Ishikawa (cell line): ENCODE results near the gene GAK.

Source experiments
- CEBPB ChIP-seq: IDR thresholded peaks from 2 replicates; pipeline ENCODE4 v1.6.1; 2012
- CREB1 ChIP-seq: IDR thresholded peaks from 2 replicates; pipeline ENCODE4 v1.6.1; 2012; ENCODE audit warnings: low read depth
- EGR1 ChIP-seq: IDR thresholded peaks from 2 replicates; pipeline ENCODE4 v1.6.1; 2012
- EP300 ChIP-seq: IDR thresholded peaks from 2 replicates; pipeline ENCODE4 v1.6.1; 2012; ENCODE audit warnings: borderline replicate concordance
- FOXM1 ChIP-seq: IDR thresholded peaks from 2 replicates; pipeline ENCODE4 v1.6.1; 2012; ENCODE audit warnings: low read depth, borderline replicate concordance
- MAX ChIP-seq: IDR thresholded peaks from 2 replicates; pipeline ENCODE4 v1.6.1; 2012
- NFIC ChIP-seq: IDR thresholded peaks from 2 replicates; pipeline ENCODE4 v1.6.1; 2012
- RAD21 ChIP-seq: IDR thresholded peaks from 2 replicates; pipeline ENCODE4 v1.6.1; 2012; ENCODE audit warnings: low read depth
- REST ChIP-seq: IDR thresholded peaks from 2 replicates; pipeline ENCODE4 v1.6.1; 2012; ENCODE audit warnings: low read depth, mild to moderate bottlenecking
- TAF1 ChIP-seq: IDR thresholded peaks from 2 replicates; pipeline ENCODE4 v1.6.1; 2012; ENCODE audit warnings: low read depth, mild to moderate bottlenecking
- TCF12 ChIP-seq: IDR thresholded peaks from 2 replicates; pipeline ENCODE4 v1.6.1; 2012; ENCODE audit warnings: low read depth
- TEAD4 ChIP-seq: IDR thresholded peaks from 2 replicates; pipeline ENCODE4 v1.6.1; 2012
- USF1 ChIP-seq: IDR thresholded peaks from 2 replicates; pipeline ENCODE4 v1.6.1; 2012
- YY1 ChIP-seq: IDR thresholded peaks from 2 replicates; pipeline ENCODE4 v1.6.1; 2012; ENCODE audit warnings: low read depth
- ZBTB7A ChIP-seq: IDR thresholded peaks from 2 replicates; pipeline ENCODE4 v1.6.1; 2012; ENCODE audit warnings: low read depth

The GAK gene

GRCh38 chr4:913280-913618, 18.9 kb downstream of the GAK start:
- TF ChIP-seq RAD21 (no peak), CREB1 (no peak), EP300 (no peak), EGR1 (no peak), REST (no peak)

GRCh38 chr4:912548-913279, 19.4 kb downstream of the GAK start:
- no peak for TF ChIP-seq TCF12
- no peak for TF ChIP-seq RAD21
- TF ChIP-seq USF1: no peak
- no peak for TF ChIP-seq TEAD4
- no peak for TF ChIP-seq EGR1
- no peak for TF ChIP-seq CEBPB
- TF ChIP-seq YY1: no peak
- TF ChIP-seq ZBTB7A: no peak
- no peak for TF ChIP-seq REST
- TF ChIP-seq FOXM1: no peak

DNA sequence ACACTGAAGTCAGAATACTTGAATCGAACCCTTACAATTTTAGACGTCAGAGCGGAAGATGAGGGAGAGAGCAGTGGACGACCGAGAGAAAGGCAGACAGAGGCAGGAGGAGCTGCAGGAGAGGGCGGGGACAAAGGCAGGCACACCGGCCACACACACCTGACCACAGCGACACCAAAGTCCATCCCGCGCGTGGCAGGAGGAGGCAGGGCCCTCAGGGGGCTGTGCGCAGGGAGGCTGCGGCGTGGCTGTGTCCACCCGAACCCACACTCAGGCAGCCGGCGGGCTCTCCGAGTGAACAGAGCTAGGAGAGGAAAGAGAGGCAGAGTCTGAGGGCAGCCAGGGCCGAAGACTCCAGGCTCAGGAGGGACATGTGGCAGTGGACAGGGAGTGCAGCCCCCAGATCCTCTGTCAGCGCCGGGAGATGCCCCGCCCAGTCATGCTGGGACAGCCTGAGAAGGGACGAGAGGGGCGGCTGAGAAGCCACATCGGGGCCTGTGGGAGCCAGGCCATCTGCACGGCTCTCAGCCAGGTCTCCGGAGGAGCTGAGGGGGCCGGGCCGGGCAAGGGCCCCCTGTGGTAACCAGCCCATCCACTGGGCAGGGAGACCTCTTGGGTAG, 20.1 kb downstream of the GAK start:
- TF ChIP-seq NFIC (no peak), REST (no peak), ZBTB7A (no peak), TEAD4 (no peak), MAX (no peak)

GRCh38 chr4:911221-911751, 20.8 kb downstream of the GAK start:
- TF ChIP-seq TCF12 (no peak), EGR1 (no peak)

GRCh38 chr4:910366-911091, 21.6 kb downstream of the GAK start:
- TF ChIP-seq RAD21 (no peak), MAX (no peak), USF1 (no peak), YY1 (no peak), FOXM1 (no peak), CREB1 (no peak), NFIC (no peak), REST (no peak), TCF12 (no peak), EP300 (no peak), CEBPB (no peak), TAF1 (no peak), ZBTB7A (no peak)
